NCI-H1694 (cell line): Measurements from ENCODE around the gene FARS2.
"Not testable (repeated sequence)": the region's sequence is repeated elsewhere in the genome, so short reads cannot be mapped to it uniquely, and the experiment has no call there.

Experiments used
- DNase-seq: peaks from one replicate; lab custom pipeline; 2025; lab: John Stamatoyannopoulos, UW

Gene FARS2

GRCh38 chr6:5540370-5540769 lies 279.1 kb downstream of the FARS2 start:
- DNase-seq, result no peak

- no peak for DNase-seq
These were observed 279.7 kb downstream of the FARS2 start for GRCh38 chr6:5541025-5541424.

GRCh38 chr6:5541751-5542432 lies 280.6 kb downstream of the FARS2 start:
- no peak for DNase-seq

- DNase-seq, result no peak
These were observed 286.2 kb downstream of the FARS2 start for GRCh38 chr6:5547556-5547955.

- DNase-seq, result no peak
These were observed 289.3 kb downstream of the FARS2 start for GRCh38 chr6:5550631-5551030.

GRCh38 chr6:5552243-5552642 lies 290.9 kb downstream of the FARS2 start:
- DNase-seq, result no peak

- DNase-seq, result no peak
These were observed 292.5 kb downstream of the FARS2 start for GRCh38 chr6:5553767-5554166.

GRCh38 chr6:5554226-5554625 lies 292.9 kb downstream of the FARS2 start:
- DNase-seq, result no peak

- no peak for DNase-seq
These were observed 294.7 kb downstream of the FARS2 start for GRCh38 chr6:5556011-5556410.

GRCh38 chr6:5557506-5557905 lies 296.2 kb downstream of the FARS2 start:
- no peak for DNase-seq

GRCh38 chr6:5559651-5560050 lies 298.3 kb downstream of the FARS2 start:
- no peak for DNase-seq

- DNase-seq, result no peak
These were observed 301.0 kb downstream of the FARS2 start for GRCh38 chr6:5562277-5562676.

- DNase-seq, result no peak
These were observed 301.8 kb downstream of the FARS2 start for GRCh38 chr6:5563086-5563485.

GRCh38 chr6:5564746-5565145 lies 303.4 kb downstream of the FARS2 start:
- DNase-seq, result not testable (repeated sequence)

GRCh38 chr6:5565971-5566370 lies 304.7 kb downstream of the FARS2 start:
- no peak for DNase-seq

- DNase-seq, result no peak
These were observed 305.4 kb downstream of the FARS2 start for GRCh38 chr6:5566718-5567117.

- DNase-seq, result no peak
These were observed 306.0 kb downstream of the FARS2 start for GRCh38 chr6:5567352-5567751.

GRCh38 chr6:5567890-5568289 lies 306.6 kb downstream of the FARS2 start:
- DNase-seq, result no peak

GRCh38 chr6:5569491-5569890 lies 308.2 kb downstream of the FARS2 start:
- DNase-seq, result no peak

GRCh38 chr6:5570641-5571040 lies 309.3 kb downstream of the FARS2 start:
- DNase-seq, result no peak

GRCh38 chr6:5580736-5581581 lies 319.6 kb downstream of the FARS2 start:
- DNase-seq, result peak; percentile 30

- DNase-seq, result no peak
These were observed 321.4 kb downstream of the FARS2 start for GRCh38 chr6:5582762-5583161.

GRCh38 chr6:5583528-5583927 lies 322.2 kb downstream of the FARS2 start:
- DNase-seq, result no peak

- DNase-seq, result no peak
These were observed 322.8 kb downstream of the FARS2 start for GRCh38 chr6:5584078-5584482.
